Activated T-helper 1 cell treated with Interleukin-2 at 50 U/mL for 16 hours (primary cell): ENCODE measurements around the gene CSPG4.
A peak's percentile ranks its signal among the peaks of the same experiment; 100 is the strongest.
"Not testable (repeated sequence)": the region's sequence is repeated elsewhere in the genome, so short reads cannot be mapped to it uniquely, and the experiment has no call there.

Source experiments
- DNase-seq: peaks from one replicate; pipeline ENCODE4 v3.0.0-alpha.2; 2020; ENCODE audit warnings: low read depth

CSPG4 gene

DNA sequence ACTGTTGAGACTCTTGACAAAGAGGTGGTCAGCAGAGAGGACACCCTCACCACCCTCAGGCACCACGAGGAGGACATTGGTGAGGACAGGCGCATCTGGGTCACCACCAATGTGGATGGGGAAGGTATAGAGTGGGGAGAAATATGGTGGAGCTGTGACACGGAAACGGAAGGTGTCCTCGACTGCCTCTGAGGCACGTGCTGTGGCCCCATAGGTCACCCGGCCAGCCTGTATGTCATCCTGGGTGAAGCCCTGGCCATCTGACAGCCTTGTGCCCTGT lies 24.4 kb downstream of the CSPG4 start:
- DNase-seq = no peak

DNA sequence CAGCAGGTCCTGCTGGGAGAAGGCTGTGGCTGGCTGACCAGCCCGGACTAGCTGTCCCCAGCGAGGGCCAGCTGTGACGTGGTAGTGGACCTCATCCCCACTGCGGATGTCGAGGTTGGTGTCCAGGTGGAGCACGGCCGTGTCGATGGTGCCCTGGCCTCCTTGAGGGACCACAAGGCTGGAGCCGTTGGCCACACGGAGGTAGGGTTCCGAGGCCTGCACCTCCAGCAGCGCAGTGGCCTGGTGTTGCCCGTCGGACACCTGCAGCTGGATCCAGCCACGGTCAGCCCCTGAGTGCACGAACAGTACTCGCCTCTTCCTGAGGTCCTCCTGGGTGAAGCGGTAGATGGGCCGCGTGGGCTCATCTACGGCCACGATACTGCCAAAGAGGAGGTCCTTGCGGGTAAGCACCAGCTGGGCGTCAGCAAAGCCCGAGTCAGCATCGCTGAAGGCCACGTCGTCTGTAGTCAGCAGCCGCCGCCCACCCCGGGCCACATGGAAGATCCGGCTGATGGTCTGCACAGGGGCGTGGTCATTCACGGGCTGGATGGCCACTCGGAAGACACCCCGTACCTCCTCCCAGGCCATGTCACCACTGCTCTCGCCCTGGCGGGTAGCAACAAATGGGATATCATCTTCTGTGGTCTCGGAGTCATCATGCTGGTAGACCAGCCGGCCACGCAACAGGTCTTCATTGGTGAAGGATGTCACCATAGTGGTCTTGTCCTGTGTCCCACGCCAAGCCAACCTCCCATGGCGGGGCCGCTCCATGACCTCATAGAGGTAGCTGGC lies 25.0 kb downstream of the CSPG4 start:
- no peak for DNase-seq

DNA sequence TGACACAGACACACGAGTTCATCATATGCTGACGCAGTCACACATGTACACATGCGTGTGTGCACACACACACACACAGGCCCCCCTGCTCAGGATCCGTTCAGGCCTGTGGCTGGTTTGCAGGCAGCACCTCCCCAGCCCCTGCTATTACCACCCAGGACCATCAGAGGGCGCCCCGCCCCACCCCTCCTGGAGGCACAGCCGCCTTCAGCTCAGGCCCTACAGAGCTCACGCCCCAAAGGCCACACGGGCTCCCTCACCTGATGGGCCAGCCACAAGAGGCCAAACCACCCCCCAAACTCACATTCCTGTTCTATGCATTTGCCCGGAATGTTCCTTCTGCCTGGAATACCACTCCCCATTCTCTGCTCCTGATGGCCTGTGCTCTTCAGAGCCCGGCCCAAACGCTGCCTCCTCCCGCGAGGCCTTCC lies 26.4 kb downstream of the CSPG4 start:
- peak; percentile 46 for DNase-seq

DNA sequence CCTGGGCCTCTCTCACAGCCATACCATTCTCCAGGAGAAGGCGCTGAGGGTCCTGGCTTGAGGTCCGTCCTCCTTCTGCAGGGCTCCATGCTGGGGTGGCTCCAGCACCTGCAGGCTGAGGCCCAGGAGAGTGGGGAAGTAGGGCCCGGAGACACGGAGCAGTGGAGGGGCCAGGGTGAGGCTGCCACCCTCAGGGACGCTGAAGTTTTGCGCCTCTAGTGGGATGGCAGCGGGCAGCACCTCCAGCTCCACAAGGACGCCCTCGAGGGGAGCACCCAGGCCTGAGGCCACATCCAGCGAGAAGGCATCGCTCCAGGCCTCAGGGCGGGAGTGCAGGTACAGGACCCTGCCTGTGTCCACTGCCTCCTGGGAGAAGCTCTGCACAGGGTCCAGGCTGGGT lies 27.5 kb downstream of the CSPG4 start:
- DNase-seq = no peak

DNA sequence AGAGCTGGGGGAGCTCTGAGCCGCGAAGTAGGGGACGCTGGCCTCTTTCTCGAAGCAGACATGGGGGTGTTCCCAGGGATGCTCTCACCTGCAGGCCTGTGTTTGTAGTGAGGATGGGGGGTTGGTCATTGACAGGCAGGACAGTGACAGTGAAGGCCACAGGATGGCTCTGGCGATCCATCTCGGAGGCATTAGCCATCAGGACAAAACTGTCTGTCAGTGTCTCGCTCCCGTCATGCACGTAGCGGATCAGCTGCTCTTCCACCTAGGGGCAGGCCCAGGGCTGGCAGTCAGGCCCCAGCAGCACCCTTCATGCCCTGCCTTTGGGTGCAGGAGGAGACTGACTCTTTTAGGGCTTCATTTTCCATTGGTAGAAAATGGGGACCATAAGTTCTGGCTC lies 28.0 kb downstream of the CSPG4 start:
- no peak for DNase-seq

DNA sequence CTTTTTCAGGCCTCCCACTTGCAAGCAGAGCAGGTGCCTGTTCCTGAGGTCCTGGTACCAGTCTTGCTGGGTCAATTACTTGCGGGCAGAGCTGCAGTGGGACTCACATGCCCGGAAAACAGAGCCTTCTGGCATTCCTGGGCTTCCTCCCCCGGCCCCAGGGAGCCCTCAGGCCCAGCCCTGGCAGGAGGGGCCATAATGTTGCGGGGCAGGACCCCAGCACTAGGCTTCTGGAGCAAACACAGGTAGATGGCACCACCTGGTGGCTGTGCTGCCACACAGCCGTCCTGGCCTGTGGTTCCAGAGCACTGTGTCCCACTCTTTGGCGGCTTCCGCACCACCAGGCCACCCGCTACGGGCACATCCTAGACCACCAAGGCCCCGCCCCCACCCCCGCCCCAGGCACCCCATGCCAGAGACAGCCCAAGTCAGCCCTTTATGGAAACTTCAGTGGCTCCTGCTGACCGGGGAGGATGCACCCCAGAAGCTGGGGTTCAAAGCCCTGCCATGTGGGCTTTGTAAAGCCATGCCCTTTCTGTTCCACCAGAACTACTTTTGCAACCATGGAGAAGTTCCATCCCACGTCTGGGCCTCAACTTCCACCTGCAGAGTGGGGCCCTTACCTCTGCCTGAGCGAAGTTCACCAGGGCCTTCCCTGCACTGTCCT lies 28.9 kb downstream of the CSPG4 start:
- DNase-seq = peak; percentile 34

DNA sequence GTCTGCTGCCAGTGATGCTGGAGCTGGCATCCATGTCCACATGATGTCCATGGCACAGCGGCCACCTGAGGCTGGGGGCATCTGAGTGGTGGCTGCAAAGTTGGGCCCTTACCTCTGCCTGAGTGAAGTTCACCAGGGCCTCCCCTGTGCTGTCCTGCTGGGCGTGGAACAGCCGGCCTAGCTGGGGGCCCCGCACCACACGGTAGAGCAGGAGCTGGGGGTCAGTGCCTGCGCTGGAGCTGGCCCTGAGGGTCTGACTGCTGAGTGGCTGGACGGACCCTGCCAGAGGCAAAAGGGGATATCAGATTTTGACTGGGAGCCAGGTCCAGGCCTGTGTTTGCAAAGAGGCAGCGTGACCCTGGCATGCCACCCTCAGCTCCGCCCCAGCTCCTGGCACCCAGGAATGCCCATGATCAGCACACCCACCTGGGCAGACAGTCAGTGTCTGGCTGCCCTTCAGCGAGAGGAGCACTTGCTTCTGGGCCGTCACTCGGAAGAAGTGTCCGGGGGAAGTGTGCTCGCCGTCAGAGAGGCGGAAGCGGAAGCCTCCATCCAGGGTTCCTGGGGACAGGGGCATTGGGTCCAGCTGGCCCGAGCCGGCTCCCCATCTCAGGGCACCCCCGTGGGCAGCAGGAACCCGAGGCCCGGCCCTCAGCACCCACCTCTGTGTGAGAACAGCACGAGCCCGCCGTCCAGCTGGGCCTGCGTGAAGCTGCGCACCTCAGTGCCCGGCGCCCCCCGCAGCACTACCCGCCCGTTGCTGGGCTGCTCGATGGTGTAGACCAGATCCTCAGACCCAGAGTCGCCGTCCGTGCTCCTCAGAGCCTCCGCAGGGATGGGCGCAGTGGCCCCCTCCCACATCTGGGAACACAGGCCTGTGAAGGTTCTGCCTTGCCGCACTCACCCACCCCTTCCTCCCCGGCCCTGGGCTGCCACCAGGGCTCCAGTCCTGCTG lies 30.2 kb downstream of the CSPG4 start:
- no peak for DNase-seq

DNA sequence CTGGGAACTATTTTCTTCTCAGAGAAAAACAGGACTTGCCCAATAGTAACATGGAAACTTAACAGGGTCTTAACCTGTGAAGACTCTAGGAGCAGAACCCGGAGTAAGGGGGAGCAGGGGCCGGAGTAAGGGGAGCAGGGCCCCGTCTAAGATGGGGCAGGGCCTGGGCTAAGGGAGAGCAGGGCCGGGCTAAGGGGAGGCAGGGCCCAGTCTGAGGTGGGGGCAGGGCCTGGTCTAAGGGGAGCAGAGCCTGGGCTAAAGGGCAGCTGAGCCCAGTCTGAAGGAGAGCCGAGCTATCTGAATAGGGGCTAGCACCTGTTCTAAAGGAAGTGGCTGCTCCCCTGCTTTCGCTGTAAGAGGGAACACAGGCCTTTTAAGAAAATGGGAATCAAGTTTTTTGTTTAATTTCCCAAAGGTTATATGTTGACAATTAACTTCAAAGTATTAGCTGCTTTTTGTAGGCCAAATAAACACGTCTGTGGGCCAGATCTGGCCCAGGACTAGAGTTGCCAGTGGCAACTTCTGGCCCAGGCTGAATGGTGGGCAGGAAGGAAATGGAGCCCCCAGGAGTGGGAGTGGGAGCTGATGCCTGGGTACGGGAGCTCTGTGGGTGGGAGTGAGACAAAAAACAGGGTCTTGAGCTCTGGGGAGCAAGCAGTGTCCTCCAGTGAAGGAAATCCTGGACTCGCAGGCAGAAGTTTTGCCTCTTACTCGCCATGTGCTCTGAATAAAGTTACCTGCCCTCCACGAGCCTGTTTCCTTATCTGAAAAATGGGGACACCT lies 32.5 kb downstream of the CSPG4 start:
- DNase-seq = no peak

DNA sequence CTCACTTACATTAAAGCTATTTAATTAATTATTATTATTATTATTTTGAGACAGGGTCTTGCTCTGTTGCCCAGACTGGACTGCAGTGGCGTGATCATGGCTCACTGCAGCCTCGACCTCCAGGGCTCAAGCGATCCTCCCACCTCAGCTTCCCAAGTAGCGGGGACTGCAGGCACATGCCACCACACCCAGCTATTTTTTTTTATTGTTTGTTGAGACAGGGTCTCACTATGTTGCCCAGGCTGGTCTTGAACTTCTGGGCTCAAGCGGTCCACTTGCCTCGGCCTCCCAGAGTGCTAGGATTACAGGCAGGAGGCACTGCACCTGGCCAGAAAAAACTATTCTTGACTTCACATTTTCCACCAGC lies 34.3 kb downstream of the CSPG4 start:
- DNase-seq = not testable (repeated sequence)

DNA sequence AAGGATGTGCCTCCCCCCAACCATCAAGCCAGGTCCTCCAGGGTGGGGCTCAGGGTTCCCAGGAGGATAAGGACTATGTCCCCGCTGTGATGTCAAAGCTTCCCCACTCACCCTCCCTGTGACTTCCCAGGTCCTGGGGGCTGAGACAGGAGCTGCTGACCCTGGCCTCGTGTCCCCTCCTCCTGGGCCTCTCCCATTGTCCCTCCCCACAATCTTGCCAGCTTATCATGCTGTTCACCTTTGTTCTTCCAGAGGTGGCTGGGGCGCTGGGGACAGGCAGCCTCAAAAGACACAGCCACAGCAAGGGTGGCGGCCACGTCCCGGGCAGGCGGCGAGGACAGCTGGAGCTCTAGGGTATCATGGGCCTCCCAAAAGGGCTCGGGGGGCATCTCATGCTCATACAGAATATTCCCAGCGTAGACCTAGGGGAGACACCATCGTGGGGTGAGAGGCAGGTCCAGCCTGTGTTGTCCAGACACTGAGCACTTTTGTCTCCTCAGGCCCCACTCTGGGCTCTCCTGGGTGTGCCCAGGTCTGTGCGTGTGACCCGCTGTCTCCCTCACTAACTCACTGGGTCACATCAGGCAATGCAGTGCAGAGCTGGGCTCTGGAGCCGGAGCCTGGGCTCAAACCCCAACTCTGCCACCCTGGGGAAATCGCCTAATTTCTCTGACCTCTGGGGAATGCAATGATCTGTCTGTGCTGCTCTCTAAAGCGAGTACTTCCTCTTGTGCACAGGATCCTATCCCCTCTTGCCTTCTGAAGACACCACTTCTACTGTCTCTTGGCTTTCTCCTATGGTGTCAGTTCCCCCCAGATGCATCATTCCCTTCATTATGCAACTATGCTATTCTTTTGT lies 35.0 kb downstream of the CSPG4 start:
- DNase-seq = no peak

DNA sequence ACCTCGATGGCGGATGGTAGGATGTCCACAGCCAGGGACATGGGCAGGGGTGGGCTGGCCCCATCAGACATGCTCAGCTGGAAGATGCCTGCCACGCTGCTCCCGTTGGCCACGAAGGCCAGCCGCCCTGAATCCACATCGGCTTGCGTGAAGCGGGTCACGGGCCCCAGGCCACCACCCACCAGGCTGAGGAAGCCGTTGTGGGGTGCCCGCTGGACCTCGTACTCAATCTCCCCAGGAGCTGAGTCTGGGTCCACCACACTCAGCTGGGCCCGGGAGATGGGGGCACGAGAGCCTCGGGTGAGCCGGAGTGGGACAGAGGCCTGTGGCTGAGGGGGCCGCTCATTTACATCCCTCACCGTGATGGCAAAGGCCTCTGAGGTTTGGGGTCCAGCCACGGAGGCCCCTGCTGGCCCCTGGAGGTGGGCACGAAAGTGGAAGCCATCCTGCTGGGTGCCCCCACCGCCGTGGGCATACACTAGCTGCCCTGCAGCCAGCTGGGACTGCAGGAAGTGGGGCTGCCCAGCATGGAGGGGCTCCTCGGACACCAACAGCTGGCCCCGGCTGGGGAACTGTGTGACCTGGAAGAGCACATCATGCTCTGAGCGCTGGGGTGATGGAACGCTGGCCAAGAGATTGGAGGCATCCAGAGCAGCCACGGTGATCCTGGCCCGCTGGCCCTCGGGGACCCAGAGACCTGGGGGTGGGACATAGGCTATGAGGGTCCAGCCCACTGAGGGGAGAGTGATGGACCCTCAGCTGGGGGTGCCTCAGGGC lies 35.8 kb downstream of the CSPG4 start:
- DNase-seq = no peak

DNA sequence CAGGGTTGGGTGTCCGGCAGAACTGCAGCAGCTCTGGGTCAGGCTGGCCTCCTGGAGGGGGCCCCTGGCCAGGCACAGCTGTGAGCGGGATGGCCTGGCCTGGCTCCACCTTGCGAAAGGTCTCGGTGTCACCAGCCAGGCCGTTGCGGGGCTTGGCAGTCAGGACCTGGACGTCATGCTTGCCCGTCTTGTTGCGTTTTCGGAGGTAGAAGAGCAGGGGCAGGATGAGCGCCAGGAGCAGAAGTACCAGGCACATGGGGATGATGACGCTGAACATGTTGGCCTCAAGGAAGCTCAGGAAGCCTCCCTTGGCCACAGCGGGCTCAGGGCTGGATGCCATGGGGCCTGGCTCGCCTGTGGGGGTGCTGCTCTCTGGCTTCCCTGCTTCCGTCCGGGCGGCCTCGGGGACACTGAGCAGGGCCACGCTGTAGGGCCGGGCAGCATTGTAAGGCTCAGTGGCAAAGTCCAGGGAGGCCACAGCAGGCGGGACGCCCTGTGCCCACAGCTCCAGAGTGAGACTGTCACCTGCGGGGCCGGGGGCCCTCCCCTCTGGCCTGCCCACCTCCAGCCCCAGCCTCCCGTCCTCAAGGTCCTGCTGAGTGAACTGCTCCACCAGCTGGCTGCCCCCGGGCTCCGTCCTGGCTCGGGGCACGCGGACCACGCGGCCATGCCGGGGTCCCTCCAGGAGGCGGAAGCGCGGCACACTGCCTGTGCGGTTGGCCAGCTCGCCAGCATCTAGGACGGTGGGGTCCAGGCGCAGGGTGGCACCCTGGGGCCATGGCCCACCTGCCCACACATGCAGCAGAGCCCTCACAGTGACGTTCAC lies 36.9 kb downstream of the CSPG4 start:
- DNase-seq = no peak

DNA sequence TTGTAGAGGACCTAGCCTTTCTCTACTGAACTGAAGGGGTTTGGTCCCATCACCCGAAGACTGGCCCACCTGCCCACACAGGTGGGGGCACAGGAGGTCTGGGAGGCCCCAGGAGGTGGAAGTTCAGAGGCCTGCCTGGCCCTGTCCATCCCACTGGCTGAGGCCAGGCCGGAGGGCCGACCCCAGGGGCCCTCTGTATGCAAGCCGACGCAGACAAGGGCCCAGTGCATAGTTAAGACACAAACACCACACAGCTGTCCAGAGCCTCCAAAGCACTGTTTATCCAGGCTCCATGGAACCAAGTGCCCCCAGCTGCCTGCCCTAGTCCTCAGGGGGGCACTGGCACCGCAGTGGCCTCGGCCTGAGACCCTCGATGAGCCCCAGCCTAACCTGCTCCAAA lies 38.3 kb downstream of the CSPG4 start:
- no peak for DNase-seq

DNA sequence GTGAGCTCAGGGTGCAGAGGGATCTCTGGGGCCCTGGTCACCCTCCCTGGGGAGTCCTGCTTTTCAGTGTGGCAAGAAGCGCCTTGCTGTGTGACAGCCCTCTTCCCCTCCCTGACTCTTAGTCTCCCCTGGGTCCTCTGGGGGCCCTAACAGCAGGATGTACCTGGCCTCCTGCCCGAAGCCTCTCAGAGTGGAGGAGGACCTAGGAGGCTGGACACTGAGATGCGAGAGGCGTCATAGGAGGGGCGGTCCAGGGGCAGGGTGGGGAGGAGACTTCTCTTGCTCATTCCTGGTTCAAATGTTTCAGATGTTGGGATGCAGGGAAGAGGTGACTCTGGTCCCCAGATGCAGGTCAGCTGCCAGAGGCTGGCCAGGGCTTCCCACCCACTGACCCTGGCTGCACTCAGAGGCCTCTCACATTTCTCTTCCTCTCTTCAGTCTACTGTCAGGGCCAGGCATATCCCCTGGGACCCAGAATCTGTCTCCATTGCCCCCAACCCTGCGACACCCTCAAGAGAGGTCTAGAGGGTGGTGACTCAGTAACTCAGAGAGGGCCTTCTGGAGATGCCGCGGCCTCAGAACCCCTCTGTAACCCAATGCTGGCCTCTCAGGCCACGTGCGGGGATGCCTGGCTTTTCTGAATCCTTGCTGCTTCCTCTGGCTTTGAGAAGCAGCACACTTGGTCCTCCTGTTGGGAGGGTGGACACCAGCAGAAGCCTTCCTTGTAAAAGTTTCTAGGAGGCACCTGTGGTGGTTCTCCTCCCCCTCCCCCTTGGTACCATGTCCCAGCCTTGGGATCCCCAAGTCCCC lies 39.0 kb downstream of the CSPG4 start:
- DNase-seq = no peak

DNA sequence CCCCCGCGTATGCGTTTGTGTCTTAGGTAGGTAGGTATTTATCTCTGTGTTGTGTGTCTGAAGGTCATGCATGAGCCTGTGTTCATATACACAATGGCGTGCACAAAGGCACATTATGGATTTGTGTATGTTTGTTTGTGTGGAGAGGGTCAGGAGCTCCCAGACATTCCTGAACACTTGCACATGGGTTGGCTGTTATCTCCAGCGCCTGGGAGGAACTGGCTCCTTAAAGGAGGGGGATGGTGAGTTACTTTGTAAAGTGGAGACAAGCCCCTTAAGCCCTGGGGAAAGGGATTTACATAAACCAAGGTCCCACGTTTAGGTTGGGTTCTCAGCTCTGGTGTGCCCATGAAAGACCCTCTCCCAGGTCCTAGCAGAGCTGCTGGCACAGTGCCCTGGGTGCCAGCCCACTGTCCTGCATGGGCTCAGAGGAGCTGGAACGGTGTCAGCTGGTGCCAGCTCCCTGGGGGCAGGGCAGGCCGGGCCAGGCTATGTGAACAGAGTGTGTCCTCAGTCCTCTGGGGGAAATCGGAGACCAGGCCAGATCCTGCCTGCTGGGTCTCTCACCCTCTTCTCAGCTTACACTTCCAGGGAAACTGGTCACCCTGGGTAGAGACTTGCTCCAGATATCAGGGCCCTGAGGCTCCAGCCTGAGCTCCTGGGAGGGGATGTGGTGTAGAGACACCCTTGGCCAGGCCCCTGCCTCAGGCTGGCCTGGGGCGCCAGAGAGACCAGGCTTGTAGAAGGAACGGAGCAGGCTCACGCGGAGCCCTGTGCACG lies 39.8 kb downstream of the CSPG4 start:
- no peak for DNase-seq

DNA sequence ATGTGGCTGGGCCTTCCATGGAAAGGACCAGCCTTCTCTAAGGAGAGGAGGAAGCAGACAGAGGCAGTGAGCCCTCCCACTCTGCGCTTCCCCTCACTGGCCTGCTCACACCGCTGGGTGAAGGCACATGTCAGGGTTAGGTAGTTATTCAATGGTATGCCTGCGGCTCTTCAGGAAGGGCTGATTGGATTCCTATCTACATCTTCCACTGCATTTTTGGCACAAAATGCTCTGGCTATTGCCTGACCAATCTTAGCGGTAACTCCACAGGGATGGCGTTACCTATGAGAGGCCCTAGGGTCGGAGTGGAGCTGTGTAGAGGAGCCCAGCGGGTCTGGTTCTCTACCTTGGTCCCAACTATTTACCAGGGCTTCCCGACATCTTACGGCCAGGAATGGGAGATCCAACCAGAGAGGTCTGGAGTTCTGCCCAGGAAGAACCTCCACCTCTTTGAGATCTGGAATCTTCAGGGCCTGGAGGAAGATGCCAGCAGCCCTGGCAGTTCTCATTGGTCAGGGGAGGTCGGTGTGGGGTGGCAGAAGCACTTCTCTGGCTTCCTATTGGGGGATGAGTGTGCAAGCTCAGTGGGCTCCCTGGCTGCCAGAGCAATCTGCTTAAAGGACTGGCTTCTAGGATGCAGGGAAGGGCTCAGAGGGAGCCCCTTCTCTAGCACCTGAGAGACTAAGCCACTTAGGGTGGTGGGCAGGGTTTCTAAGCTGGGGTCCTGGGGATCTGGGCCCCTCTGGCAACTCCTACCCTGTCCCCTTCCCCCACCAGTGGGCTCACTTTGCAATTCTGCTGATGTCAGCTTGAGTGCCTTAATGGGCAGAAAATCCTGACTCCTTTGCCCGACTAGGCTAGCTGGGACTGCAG lies 40.7 kb downstream of the CSPG4 start:
- no peak for DNase-seq

DNA sequence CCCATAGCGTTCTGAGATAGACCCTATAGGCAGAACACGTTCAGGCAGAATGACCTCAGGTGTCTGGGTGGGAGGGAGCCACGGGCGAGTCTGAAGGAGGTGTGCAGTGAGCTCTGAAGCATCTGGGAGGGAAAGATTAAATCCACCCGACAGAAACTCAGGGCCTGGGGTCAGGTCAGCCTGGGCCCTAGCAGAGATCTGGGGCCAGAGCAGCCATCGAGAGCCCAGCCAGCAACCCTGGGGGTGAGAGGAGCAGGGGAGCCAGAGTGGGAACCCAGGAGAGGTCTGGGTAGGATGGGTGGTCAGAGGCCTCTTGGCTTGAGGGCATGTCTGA lies 42.8 kb downstream of the CSPG4 start:
- no peak for DNase-seq
